OCI-LY7 (cell line): Measurements from ENCODE around the gene GNS.

Source experiments
- EZH2phosphoT487 ChIP-seq: fragments of 200-600 bp; sonication (generic); IDR thresholded peaks from 2 replicates; pipeline ENCODE4 v1.6.1; 2018; ENCODE audit warnings: low read depth, borderline replicate concordance, mild to moderate bottlenecking, mixed run types, antibody characterized with exemption, low read length, moderate library complexity, mixed read lengths
- TF ChIP-seq, protein P1 (sequence below): fragments of 200-600 bp; sonication (generic); conservative IDR thresholded peaks from 2 replicates; pipeline ENCODE4 v1.5.1; 2014; ENCODE audit warnings: mild to moderate bottlenecking, antibody characterized with exemption, low read length, moderate library complexity, mixed read lengths

DNA sequence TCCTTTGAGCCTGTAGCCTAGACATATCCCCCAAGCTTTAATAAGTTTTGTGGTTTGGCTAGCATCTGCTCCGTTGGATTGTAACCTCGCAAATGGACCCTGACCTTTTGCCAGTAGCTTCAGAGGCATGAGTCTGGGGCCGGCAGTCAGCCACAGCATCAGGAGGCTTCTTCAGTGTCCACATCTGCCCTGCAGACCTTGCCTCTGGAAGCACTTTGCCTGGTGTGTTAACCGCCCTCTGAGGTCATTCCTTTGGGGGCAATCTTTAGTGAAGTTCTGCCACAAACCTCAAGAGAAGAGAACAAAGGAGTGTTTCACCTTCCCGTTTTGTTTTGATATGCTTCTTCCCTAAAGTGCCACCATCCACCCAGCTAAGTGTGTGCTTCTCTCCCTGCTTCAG, 71.4 kb downstream of the GNS start:
- TF ChIP-seq, protein P1, sequence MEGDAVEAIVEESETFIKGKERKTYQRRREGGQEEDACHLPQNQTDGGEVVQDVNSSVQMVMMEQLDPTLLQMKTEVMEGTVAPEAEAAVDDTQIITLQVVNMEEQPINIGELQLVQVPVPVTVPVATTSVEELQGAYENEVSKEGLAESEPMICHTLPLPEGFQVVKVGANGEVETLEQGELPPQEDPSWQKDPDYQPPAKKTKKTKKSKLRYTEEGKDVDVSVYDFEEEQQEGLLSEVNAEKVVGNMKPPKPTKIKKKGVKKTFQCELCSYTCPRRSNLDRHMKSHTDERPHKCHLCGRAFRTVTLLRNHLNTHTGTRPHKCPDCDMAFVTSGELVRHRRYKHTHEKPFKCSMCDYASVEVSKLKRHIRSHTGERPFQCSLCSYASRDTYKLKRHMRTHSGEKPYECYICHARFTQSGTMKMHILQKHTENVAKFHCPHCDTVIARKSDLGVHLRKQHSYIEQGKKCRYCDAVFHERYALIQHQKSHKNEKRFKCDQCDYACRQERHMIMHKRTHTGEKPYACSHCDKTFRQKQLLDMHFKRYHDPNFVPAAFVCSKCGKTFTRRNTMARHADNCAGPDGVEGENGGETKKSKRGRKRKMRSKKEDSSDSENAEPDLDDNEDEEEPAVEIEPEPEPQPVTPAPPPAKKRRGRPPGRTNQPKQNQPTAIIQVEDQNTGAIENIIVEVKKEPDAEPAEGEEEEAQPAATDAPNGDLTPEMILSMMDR, result no peak
- TF ChIP-seq EZH2phosphoT487, result no peak
